HFFc6 (cell line): Measurements from ENCODE around the gene EI24. TPM values are rescaled to one million over a fixed set of nuclear protein-coding genes. Genes with fewer than 3 reads are reported as not detected.

ENCODE experiments used
- DNase-seq: peaks from one replicate; pipeline ENCODE4 v3.0.0-alpha.2; 2018
- H3K27ac Mint-ChIP-seq: 2 replicates; pipeline ENCODE4 v1.8.0; 2020; ENCODE audit warnings: mild to moderate bottlenecking, mixed read lengths
- H3K27me3 Mint-ChIP-seq: 2 replicates; pipeline ENCODE4 v1.8.0; 2021; ENCODE audit warnings: mild to moderate bottlenecking, moderate library complexity, mixed read lengths; ENCODE audit not compliant: insufficient read depth
- H3K36me3 Mint-ChIP-seq: 2 replicates; pipeline ENCODE4 v1.8.0; 2021; ENCODE audit warnings: low read depth, mixed read lengths
- H3K4me1 Mint-ChIP-seq: 2 replicates; pipeline ENCODE4 v1.8.0; 2020; ENCODE audit warnings: low read depth, mixed read lengths
- H3K4me3 Mint-ChIP-seq: 2 replicates; pipeline ENCODE4 v1.8.0; 2020; ENCODE audit warnings: mild to moderate bottlenecking, moderate library complexity, mixed read lengths
- H3K9me3 Mint-ChIP-seq: 2 replicates; pipeline ENCODE4 v1.8.0; 2020; ENCODE audit warnings: mild to moderate bottlenecking, mixed read lengths
- CTCF ChIP-seq: fragments of 200-600 bp; sonication (generic); IDR thresholded peaks from 2 replicates; pipeline ENCODE4 v1.5.0; 2021; ENCODE audit warnings: antibody characterized with exemption, mild to moderate bottlenecking
- total RNA-seq, 6 experiments: library from RNA; stranded (reverse); fragmentation: NEBNext Ultra II Directional; extraction: Animal tissue kit (Norgen Biotek cat#: 25700); gene quantifications; 2 replicates in 1 of 6; 3 replicates in 5 of 6; pipeline ENCODE4 v1.2.3, GENCODE V29; 2021

EI24 gene
- total RNA-seq, 6 experiments from 2014 or later = 73.8 to 92.1 (median 86.0) TPM

DNA sequence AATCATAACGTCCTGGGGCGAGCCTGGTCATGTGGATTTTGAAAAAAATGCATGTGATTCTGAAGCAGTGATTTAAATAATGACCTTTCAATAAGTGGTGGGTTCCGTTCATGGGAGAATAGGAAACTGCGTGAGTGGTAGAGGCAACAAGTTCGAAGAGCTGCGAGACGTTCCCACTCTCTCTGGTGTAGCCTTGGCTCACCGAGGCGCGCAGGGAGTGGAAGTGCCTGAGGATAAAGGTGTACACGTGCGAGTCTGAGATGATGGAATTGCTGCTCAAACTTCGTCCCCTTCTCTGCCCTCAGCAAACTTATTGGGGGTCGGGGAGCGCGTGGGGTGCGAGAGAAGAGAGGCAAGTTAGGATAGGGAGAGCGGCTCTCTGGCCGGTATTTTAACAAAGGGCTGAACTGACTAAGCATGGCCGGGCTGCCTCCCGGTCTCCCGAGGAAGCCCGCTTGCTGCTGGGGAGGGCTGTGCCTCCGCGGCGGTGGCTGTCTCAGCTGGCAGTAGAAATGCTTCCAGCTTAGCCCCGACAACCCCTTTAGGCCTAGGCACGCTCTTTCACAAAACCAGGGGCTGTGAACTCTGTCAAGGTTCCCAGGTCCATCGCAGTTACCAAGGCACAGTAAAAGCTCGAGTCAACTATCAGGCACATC is 22.5 kb downstream of the EI24 start:
- H3K27ac Mint-ChIP-seq = peak overlapping the region; percentile 99
- H3K36me3 Mint-ChIP-seq = peaks cover 20% of the 10 kb centered on the region
- peak; percentile 1 for DNase-seq
- no peaks in the 10 kb centered on the region for H3K9me3 Mint-ChIP-seq
- peaks cover 51% of the 10 kb centered on the region for H3K4me1 Mint-ChIP-seq
- H3K27me3 Mint-ChIP-seq = no peaks in the 10 kb centered on the region; the same call in 1 of the 2 replicates
- peak overlapping the region; percentile 96 for H3K4me3 Mint-ChIP-seq
- TF ChIP-seq CTCF = no peak

GRCh38 chr11:125592305-125593113 is 23.2 kb downstream of the EI24 start, which contains the start of gene STT3A:
STT3A (plus strand) TSS chr11:125592852; CDS start chr11:125595916, 3,064 bp downstream.
- Mint-ChIP-seq H3K36me3 (peaks cover 26% of the 10 kb centered on the region), H3K27ac (peak within 1 kb of the TSS; percentile 99), H3K4me1 (peaks cover 50% of the 10 kb centered on the region), H3K9me3 (no peaks in the 10 kb centered on the region), H3K27me3 (no peaks in the 10 kb centered on the region; the same call in 1 of the 2 replicates), H3K4me3 (peak within 1 kb of the TSS; percentile 96)
- TF ChIP-seq CTCF = no peak
- peak; percentile 100 for DNase-seq

DNA sequence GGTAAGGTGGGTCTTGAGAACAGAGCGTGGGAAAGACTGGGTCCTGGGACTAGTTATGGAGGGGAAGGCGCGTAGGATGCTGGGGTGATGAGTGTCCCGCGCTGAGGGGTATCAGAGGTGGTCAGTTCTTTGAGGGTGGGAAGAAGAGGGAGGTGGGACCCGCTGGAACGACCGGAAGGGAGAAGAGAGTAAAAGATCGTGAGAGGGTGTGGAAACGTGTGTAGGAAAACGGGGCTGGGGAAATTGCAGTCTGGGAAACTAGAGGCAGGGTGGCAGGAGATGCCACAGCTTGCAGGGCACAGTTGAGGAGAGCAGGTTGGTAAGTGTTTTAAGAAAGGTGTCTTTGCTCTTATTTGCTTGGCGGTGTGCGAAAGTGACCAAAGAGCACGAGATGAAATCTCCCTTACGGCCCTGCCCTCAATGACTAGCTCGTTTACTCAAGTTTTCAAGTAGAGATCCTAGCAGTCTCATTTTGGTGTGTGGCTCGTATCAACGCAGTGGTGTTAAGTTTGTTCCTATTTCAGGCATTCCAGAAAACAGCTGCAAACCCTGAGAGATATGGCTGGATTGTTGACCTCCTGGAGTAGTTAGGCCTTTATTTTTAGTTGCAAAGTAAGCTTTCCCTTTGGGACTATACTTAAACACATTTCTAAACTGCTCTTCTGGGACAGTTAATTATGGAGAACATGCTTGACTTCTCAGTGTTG is 24.0 kb downstream of the EI24 start:
- peak overlapping the region; percentile 96 for H3K4me3 Mint-ChIP-seq
- peak; percentile 54 for DNase-seq
- H3K36me3 Mint-ChIP-seq = peaks cover 27% of the 10 kb centered on the region
- H3K4me1 Mint-ChIP-seq = peaks cover 42% of the 10 kb centered on the region
- TF ChIP-seq CTCF = no peak
- no peaks in the 10 kb centered on the region for H3K9me3 Mint-ChIP-seq
- no peaks in the 10 kb centered on the region; the same call in 1 of the 2 replicates for H3K27me3 Mint-ChIP-seq
- peak overlapping the region; percentile 99 for H3K27ac Mint-ChIP-seq

DNA sequence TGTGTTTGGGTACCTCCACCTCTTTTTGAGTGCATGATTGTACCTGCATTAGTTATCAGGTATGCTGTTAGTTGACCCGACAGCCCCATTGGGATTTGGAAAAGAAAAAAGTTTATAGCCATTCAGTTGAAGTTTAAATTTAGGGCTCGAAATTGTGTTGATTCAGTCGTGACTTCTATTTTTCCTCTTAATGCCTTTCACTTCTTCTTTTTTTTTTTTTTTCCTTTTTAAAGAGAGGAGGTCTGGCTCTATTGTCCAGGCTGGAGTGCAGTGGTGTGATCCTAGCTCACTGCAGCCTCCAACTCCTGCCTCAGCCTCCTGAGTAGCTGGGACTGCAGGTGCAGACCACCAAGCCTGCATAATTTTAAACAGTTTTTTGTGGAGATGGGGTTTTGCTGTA is 25.7 kb downstream of the EI24 start:
- peaks cover 38% of the 10 kb centered on the region for H3K4me1 Mint-ChIP-seq
- H3K9me3 Mint-ChIP-seq = no peaks in the 10 kb centered on the region
- peak overlapping the region; percentile 52 for H3K4me3 Mint-ChIP-seq
- DNase-seq = no peak
- H3K36me3 Mint-ChIP-seq = peaks cover 37% of the 10 kb centered on the region
- TF ChIP-seq CTCF = no peak
- H3K27ac Mint-ChIP-seq = no peak overlapping the region
- no peaks in the 10 kb centered on the region; the same call in 1 of the 2 replicates for H3K27me3 Mint-ChIP-seq

GRCh38 chr11:125600663-125601062 is 31.4 kb downstream of the EI24 start:
- DNase-seq = no peak
- Mint-ChIP-seq H3K36me3 (peaks cover 47% of the 10 kb centered on the region), H3K9me3 (no peaks in the 10 kb centered on the region), H3K4me3 (no peak overlapping the region), H3K4me1 (peaks cover 25% of the 10 kb centered on the region), H3K27ac (no peak overlapping the region), H3K27me3 (no peaks in the 10 kb centered on the region; the same call in 1 of the 2 replicates)
- no peak for TF ChIP-seq CTCF
